Psoas muscle (tissue), 8 donors: ENCODE data around the gene TMEM270. TPM values are rescaled to one million over a fixed set of nuclear protein-coding genes. Genes with fewer than 3 reads are reported as not detected.

ENCODE experiments used
- ATAC-seq, 4 donors: fragments of 200-7000 bp; cut with Tn5 transposase; one replicate each; pipeline ENCODE4 v1.9.1; 2020; ENCODE audit warnings: moderate library complexity in 3 of 4, mild to moderate bottlenecking in 2 of 4
- DNase-seq, 2 donors: peaks; one replicate each; pipeline ENCODE4 v3.0.0-alpha.2; 2020
- H3K27ac ChIP-seq: fragments of 200-600 bp; one replicate; pipeline ENCODE4 v1.8.0; 2022
- H3K27me3 ChIP-seq, 3 donors: fragments of 200-600 bp in 1 of 3; one replicate each; pipeline versions ENCODE4 v1.6.1 to v1.8.0; 2013 to 2022; ENCODE audit warnings: low read length in 2 of 3, mild to moderate bottlenecking in 2 of 3, moderate library complexity in 1 of 3; ENCODE audit not compliant: insufficient read depth in 3 of 3
- H3K36me3 ChIP-seq, 2 donors: fragments of 200-600 bp in 1 of 2; one replicate each; pipeline versions ENCODE4 v1.6.1 to v1.8.0; 2013 to 2022; ENCODE audit warnings: low read depth in 1 of 2, mild to moderate bottlenecking in 1 of 2, moderate library complexity in 1 of 2; ENCODE audit not compliant: insufficient read depth in 1 of 2
- H3K4me1 ChIP-seq: fragments of 200-600 bp; one replicate; pipeline ENCODE4 v1.8.0; 2022
- H3K4me3 ChIP-seq: fragments of 200-600 bp; one replicate; pipeline ENCODE4 v1.8.0; 2022; ENCODE audit warnings: mild to moderate bottlenecking
- H3K9me3 ChIP-seq: fragments of 200-600 bp; one replicate; pipeline ENCODE4 v1.8.0; 2022
- CTCF ChIP-seq: fragments of 200-600 bp; IDR thresholded peaks from one replicate; pipeline ENCODE4 v1.8.0; 2022; ENCODE audit warnings: antibody characterized with exemption
- WGBS, 3 donors: extraction: QIAGEN DNeasy Blood & Tissue Kit; methylation state at CpG; one replicate each; pipeline versions ENCODE4 v1.1.6 to v1.1.7; 2013; 5-methylcytosine and 5-hydroxymethylcytosine counted together
- intact Hi-C, 2 donors: fragments of 100-400 bp; cut with DNase I; formaldehyde crosslinking; loops; one replicate each; pipeline versions ENCODE4 v1.11.0 to v1.14.2; 2022
- polyA plus RNA-seq, 3 donors: library from polyadenylated mRNA; stranded (reverse); fragments of 200-250 nt; gene quantifications; one replicate each; pipeline ENCODE4 v1.2.3, GENCODE V29; 2013
- total RNA-seq, 4 donors: library from RNA; stranded (reverse); fragmentation: NEBNext Ultra II Directional in 2 of 4; extraction: Animal tissue kit (Norgen Biotek cat#: 25700) in 2 of 4; gene quantifications; one replicate each; pipeline versions ENCODE4 v1.2.1 to v1.2.4, GENCODE V29; 2021 to 2023
- donor health status: healthy with polysubstance abuse.
- donor health status: DM: no; HTN: no; CAD: no; lungs with moderate emphysema.
- donor health status: Bipolar disorder and iron deficiency.
- donor health status: healthy.
- donor health status: DM: yes; HTN: yes; CAD: no.
- donor health status: DM: no; HTN: no; CAD: no.
- donor health status: DM: no; HTN: no; CAD: no.
- donor health status: DM: yes; HTN: yes; CAD: no.

Gene TMEM270
- total and polyA plus RNA-seq, 7 donors, result not detected

GRCh38 chr7:73906874-73907273, 45.9 kb downstream of the TMEM270 start:
- no peak for TF ChIP-seq CTCF
- Histone ChIP-seq H3K4me3 (no peak overlapping the region), H3K4me1 (no peaks in the 10 kb centered on the region), H3K27ac (no peak overlapping the region), H3K27me3 (no peaks in the 10 kb centered on the region), H3K36me3 (no peaks in the 10 kb centered on the region), H3K9me3 (no peaks in the 10 kb centered on the region)
- 84 to 90% (median 87%) methylated on average over 13 of the region's 13 CpGs for WGBS, 3 donors
- intact Hi-C loops, result no loop called here
- DNase-seq (peak in 1 of 2 donors; percentile 19), ATAC-seq (no peak)

GRCh38 chr7:73907554-73908122, 46.7 kb downstream of the TMEM270 start:
- no peak for ATAC-seq
- 95 to 96% (median 96%) methylated on average over 12 of the region's 12 CpGs for WGBS, 3 donors
- no peaks in the 10 kb centered on the region for H3K4me1 ChIP-seq

GRCh38 chr7:73908123-73908611, 47.2 kb downstream of the TMEM270 start:
- 92 to 96% (median 93%) methylated on average over 17 of the region's 17 CpGs for WGBS, 3 donors
- no peak overlapping the region for H3K27ac ChIP-seq
- TF ChIP-seq CTCF, result no peak
- H3K27me3 ChIP-seq, result no peaks in the 10 kb centered on the region
- H3K9me3 ChIP-seq, result no peaks in the 10 kb centered on the region
- ATAC-seq (no peak), DNase-seq (peak in 1 of 2 donors; percentile 39)
- H3K4me1 ChIP-seq, result no peaks in the 10 kb centered on the region
- intact Hi-C loops, result loop anchor here in 1 of 2 donors (1.0 kb wide), 1 partner anchor 11 kb away; no protein-coding TSS in a partner anchor
- no peaks in the 10 kb centered on the region for H3K36me3 ChIP-seq
- no peak overlapping the region for H3K4me3 ChIP-seq

More at GRCh38 chr7:73907554-73908122, 46.7 kb downstream of the TMEM270 start:
- TF ChIP-seq CTCF, result no peak
- no peak overlapping the region for H3K27ac ChIP-seq
- H3K9me3 ChIP-seq, result no peaks in the 10 kb centered on the region
- no peak overlapping the region for H3K4me3 ChIP-seq
- H3K36me3 ChIP-seq, result no peaks in the 10 kb centered on the region
- intact Hi-C loops, result loop anchor here in 1 of 2 donors (1.0 kb wide), 1 partner anchor 12 kb away; no protein-coding TSS in a partner anchor
- no peaks in the 10 kb centered on the region for H3K27me3 ChIP-seq
- DNase-seq, result no peak

- Histone ChIP-seq H3K36me3 (no peaks in the 10 kb centered on the region), H3K9me3 (no peaks in the 10 kb centered on the region), H3K27me3 (no peaks in the 10 kb centered on the region), H3K27ac (no peak overlapping the region), H3K4me3 (no peak overlapping the region), H3K4me1 (no peaks in the 10 kb centered on the region)
- no peak for TF ChIP-seq CTCF
- intact Hi-C loops, result no loop called here
- DNase-seq (peak in 1 of 2 donors; percentile 49), ATAC-seq (no peak)
- 51 to 62% (median 53%) methylated on average over 13 of the region's 13 CpGs for WGBS, 3 donors
These were observed 48.3 kb downstream of the TMEM270 start for GRCh38 chr7:73909051-73909941.
